K562 (cell line): Measurements from ENCODE around the gene PCSK6.

Experiments used
- ATF6 ChIP-seq: sonication (generic); formaldehyde crosslinking; IDR thresholded peaks from 2 replicates; pipeline ENCODE4 v1.4.0; 2020; ENCODE audit warnings: mild to moderate bottlenecking, missing genetic modification reagents
- BRF2 ChIP-seq: IDR thresholded peaks from 3 replicates; pipeline ENCODE4 v1.6.1; 2011; ENCODE audit warnings: borderline replicate concordance, mild to moderate bottlenecking; ENCODE audit not compliant: insufficient read length, insufficient read depth
- FOXJ3 ChIP-seq: sonication (generic); formaldehyde crosslinking; IDR thresholded peaks from 2 replicates; pipeline ENCODE4 v1.4.0; 2020; ENCODE audit warnings: mild to moderate bottlenecking, missing genetic modification reagents
- HMG20A ChIP-seq: fragments of 450-650 bp; formaldehyde crosslinking; conservative IDR thresholded peaks from 2 replicates; pipeline ENCODE4 v1.4.0; 2020; ENCODE audit warnings: mild to moderate bottlenecking, mixed read lengths
- ZFP36 ChIP-seq: fragments of 150-350 bp; IDR thresholded peaks from 2 replicates; pipeline ENCODE4 v1.6.1; 2018; ENCODE audit warnings: low read length, low read depth; ENCODE audit not compliant: partially characterized antibody
- ZNF398 ChIP-seq: fragments of 250-450 bp; sonication (Bioruptor Pico); IDR thresholded peaks from 2 replicates; pipeline ENCODE4 v1.8.0; 2021; ENCODE audit warnings: moderate library complexity, mild to moderate bottlenecking, inconsistent platforms
- ZNF512 ChIP-seq: IDR thresholded peaks from 2 replicates; pipeline ENCODE4 v1.6.1; 2016; ENCODE audit warnings: missing genetic modification characterization, missing compliant biosample characterization
- TF ChIP-seq, protein P1 (sequence below), 3 experiments: IDR thresholded peaks in 2 of 3; conservative IDR thresholded peaks in 1 of 3; 2 replicates each; pipeline ENCODE4 v1.5.1; 2011 to 2012; ENCODE audit warnings: low read length in 3 of 3, mild to moderate bottlenecking in 3 of 3, control low read depth in 2 of 3, improper control_type of control experiment in 1 of 3, inconsistent platforms in 1 of 3, low read depth in 1 of 3, mixed read lengths in 1 of 3, moderate library complexity in 1 of 3; ENCODE audit not compliant: insufficient read depth in 2 of 3
- TF ChIP-seq, protein P2 (sequence below), 2 experiments: fragments of 450-650 bp; formaldehyde crosslinking in 1 of 2; IDR thresholded peaks; 2 replicates each; pipeline versions ENCODE4 v1.4.0 to v1.6.1; 2014 to 2020; ENCODE audit warnings: mild to moderate bottlenecking in 2 of 2, borderline replicate concordance in 1 of 2, low read depth in 1 of 2

DNA sequence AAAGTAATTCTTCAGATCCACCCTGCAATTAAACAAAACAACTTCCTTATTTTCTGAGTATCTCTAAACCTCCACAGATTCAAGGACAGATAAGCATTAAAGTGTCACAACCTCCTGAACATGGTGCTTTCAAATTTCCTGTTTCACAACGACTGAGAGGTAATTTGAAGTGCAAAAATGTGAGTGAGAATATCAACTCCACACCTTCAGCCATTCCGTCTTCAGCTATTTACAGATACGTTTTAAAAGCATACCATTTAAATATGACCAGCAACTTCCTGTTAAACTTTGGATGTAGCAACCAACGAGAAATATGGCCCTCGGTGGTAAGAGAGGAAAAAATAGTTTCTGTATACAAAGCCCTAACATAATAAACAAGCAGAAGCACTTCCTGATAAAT lies 32.1 kb upstream of the PCSK6 start:
- TF ChIP-seq ZFP36 (no peak), ZNF398 (CRISPR knock-in tag) (no peak), ATF6 (no peak), ZNF512 (tag) (no peak), HMG20A (CRISPR knock-in tag) (no peak), FOXJ3 (CRISPR knock-in tag) (no peak), BRF2 (no peak)
- TF ChIP-seq, protein P1, sequence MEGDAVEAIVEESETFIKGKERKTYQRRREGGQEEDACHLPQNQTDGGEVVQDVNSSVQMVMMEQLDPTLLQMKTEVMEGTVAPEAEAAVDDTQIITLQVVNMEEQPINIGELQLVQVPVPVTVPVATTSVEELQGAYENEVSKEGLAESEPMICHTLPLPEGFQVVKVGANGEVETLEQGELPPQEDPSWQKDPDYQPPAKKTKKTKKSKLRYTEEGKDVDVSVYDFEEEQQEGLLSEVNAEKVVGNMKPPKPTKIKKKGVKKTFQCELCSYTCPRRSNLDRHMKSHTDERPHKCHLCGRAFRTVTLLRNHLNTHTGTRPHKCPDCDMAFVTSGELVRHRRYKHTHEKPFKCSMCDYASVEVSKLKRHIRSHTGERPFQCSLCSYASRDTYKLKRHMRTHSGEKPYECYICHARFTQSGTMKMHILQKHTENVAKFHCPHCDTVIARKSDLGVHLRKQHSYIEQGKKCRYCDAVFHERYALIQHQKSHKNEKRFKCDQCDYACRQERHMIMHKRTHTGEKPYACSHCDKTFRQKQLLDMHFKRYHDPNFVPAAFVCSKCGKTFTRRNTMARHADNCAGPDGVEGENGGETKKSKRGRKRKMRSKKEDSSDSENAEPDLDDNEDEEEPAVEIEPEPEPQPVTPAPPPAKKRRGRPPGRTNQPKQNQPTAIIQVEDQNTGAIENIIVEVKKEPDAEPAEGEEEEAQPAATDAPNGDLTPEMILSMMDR (IDR thresholded peaks at IDR 0.05 in 2 of 3, conservative IDR thresholded peaks at IDR 0.05 in 1 of 3; ENCODE audit: insufficient read depth in 2 of 3, low read depth in 1 of 3, low read length in 3 of 3) = no peak
- TF ChIP-seq, protein P2, sequence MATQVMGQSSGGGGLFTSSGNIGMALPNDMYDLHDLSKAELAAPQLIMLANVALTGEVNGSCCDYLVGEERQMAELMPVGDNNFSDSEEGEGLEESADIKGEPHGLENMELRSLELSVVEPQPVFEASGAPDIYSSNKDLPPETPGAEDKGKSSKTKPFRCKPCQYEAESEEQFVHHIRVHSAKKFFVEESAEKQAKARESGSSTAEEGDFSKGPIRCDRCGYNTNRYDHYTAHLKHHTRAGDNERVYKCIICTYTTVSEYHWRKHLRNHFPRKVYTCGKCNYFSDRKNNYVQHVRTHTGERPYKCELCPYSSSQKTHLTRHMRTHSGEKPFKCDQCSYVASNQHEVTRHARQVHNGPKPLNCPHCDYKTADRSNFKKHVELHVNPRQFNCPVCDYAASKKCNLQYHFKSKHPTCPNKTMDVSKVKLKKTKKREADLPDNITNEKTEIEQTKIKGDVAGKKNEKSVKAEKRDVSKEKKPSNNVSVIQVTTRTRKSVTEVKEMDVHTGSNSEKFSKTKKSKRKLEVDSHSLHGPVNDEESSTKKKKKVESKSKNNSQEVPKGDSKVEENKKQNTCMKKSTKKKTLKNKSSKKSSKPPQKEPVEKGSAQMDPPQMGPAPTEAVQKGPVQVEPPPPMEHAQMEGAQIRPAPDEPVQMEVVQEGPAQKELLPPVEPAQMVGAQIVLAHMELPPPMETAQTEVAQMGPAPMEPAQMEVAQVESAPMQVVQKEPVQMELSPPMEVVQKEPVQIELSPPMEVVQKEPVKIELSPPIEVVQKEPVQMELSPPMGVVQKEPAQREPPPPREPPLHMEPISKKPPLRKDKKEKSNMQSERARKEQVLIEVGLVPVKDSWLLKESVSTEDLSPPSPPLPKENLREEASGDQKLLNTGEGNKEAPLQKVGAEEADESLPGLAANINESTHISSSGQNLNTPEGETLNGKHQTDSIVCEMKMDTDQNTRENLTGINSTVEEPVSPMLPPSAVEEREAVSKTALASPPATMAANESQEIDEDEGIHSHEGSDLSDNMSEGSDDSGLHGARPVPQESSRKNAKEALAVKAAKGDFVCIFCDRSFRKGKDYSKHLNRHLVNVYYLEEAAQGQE (IDR thresholded peaks at IDR 0.05; ENCODE audit: borderline replicate concordance) = no peak
- TF ChIP-seq, protein P2 (CRISPR knock-in tag; IDR thresholded peaks at IDR 0.05; ENCODE audit: low read depth) = no peak
